GM12878 (cell line): ENCODE data around the gene MANEAL. TPM values are rescaled to one million over a fixed set of nuclear protein-coding genes. Genes with fewer than 3 reads are reported as not detected.

Experiments used
- ATAC-seq: fragments of 200-7000 bp; cut with Tn5 transposase; 3 replicates; pipeline ENCODE4 v1.9.1; 2020; ENCODE audit warnings: mild to moderate bottlenecking, moderate library complexity
- BruUV-seq: library from RNA; stranded (reverse); fragments of 400-500 nt; replicated peaks from 2 replicates; lab custom pipeline; 2021; lab: Mats Ljungman, UMichigan
- CTCF ChIA-PET: fragments of 300-600 bp; sonication (Branson Sonifier 250); formaldehyde crosslinking; extraction: SDS; loops from one replicate; lab custom pipeline; 2021; ENCODE audit warnings: inconsistent platforms; lab: Yijun Ruan, JAX
- POLR2A ChIA-PET: fragments of 350-600 bp; formaldehyde crosslinking; extraction: SDS; loops from one replicate; lab custom pipeline; 2021; ENCODE audit warnings: inconsistent platforms; lab: Charles Lee
- RAD21 ChIA-PET: fragments of 300-600 bp; sonication (Branson Sonifier 250); formaldehyde crosslinking; loops from one replicate; lab custom pipeline; 2023; ENCODE audit warnings: antibody characterized with exemption; ENCODE audit not compliant: unreplicated experiment; lab: Charles Lee
- SMC1A ChIA-PET: fragments of 300-600 bp; sonication (Branson Sonifier 250); formaldehyde crosslinking; loops from one replicate; lab custom pipeline; 2023; ENCODE audit not compliant: unreplicated experiment, uncharacterized antibody; lab: Charles Lee
- DNase-seq: peaks from one replicate; pipeline ENCODE4 v3.0.0-alpha.2; 2011; ENCODE audit warnings: low read depth, low spot score
- FAIRE-seq: peaks from 3 replicates; lab custom pipeline; 2011; peaks lifted over from hg19 to GRCh38; lab: Jason Lieb, UNC
- H2AFZ ChIP-seq: 2 replicates; pipeline ENCODE4 v1.6.0; 2011; ENCODE audit warnings: low read depth, low read length, control low read depth; ENCODE audit not compliant: control insufficient read depth
- H3K27ac ChIP-seq: 2 replicates; pipeline ENCODE4 v1.5.1; 2011; ENCODE audit warnings: control low read depth; ENCODE audit not compliant: control insufficient read depth, insufficient read depth
- H3K27me3 ChIP-seq, 2 experiments: replicated peaks in 1 of 2; 2 replicates each; pipeline versions ENCODE4 v1.6.0 to v1.6.1; 2011; ENCODE audit warnings: low read length in 1 of 2; ENCODE audit not compliant: control insufficient read depth in 2 of 2, insufficient read depth in 2 of 2
- H3K36me3 ChIP-seq, 2 experiments: 2 replicates each; pipeline ENCODE4 v1.5.1; 2011; ENCODE audit warnings: low read length in 1 of 2; ENCODE audit not compliant: control insufficient read depth in 2 of 2, insufficient read depth in 2 of 2
- H3K4me1 ChIP-seq: 2 replicates; pipeline ENCODE4 v1.6.1; 2011; ENCODE audit warnings: mild to moderate bottlenecking, low read length, moderate library complexity, mixed read lengths; ENCODE audit not compliant: control insufficient read depth, insufficient read depth
- H3K4me2 ChIP-seq: 2 replicates; pipeline ENCODE4 v1.6.0; 2011; ENCODE audit warnings: control low read depth; ENCODE audit not compliant: control insufficient read depth, insufficient read depth
- H3K4me3 ChIP-seq: fragments of 200-600 bp; sonication (generic); 2 replicates; pipeline ENCODE4 v1.5.1; 2016
- H3K79me2 ChIP-seq: 2 replicates; pipeline ENCODE4 v1.6.0; 2011; ENCODE audit warnings: low read length; ENCODE audit not compliant: control insufficient read depth, insufficient read depth
- H3K9ac ChIP-seq: 2 replicates; pipeline ENCODE4 v1.8.0; 2011; ENCODE audit warnings: low read length, control low read depth, mixed read lengths; ENCODE audit not compliant: control insufficient read depth, insufficient read depth
- H3K9me3 ChIP-seq: replicated peaks from 3 replicates; pipeline ENCODE4 v1.5.1; 2011; ENCODE audit warnings: mild to moderate bottlenecking, low read length; ENCODE audit not compliant: control insufficient read depth, insufficient read depth
- H4K20me1 ChIP-seq: 2 replicates; pipeline ENCODE4 v1.6.0; 2011; ENCODE audit not compliant: control insufficient read depth, insufficient read depth
- CEBPB ChIP-seq, 2 experiments: fragments of 150-350 bp in 1 of 2; IDR thresholded peaks; 2 replicates each; pipeline ENCODE4 v1.6.1; 2012 to 2014; ENCODE audit warnings: low read depth in 2 of 2, low read length in 2 of 2, borderline replicate concordance in 1 of 2, inconsistent platforms in 1 of 2
- EGR1 ChIP-seq, 2 experiments: IDR thresholded peaks; 1 replicate in 1 of 2; 2 replicates in 1 of 2; pipeline ENCODE4 v1.6.1; 2011 to 2012; ENCODE audit warnings: low read depth in 2 of 2, low read length in 2 of 2, borderline replicate concordance in 1 of 2, mild to moderate bottlenecking in 1 of 2, moderate library complexity in 1 of 2
- LARP7 ChIP-seq: fragments of 450-650 bp; IDR thresholded peaks from 2 replicates; pipeline ENCODE4 v1.6.1; 2017; ENCODE audit warnings: mild to moderate bottlenecking
- MXI1 ChIP-seq: fragments of 150-350 bp; IDR thresholded peaks from 2 replicates; pipeline ENCODE4 v1.6.1; 2011; ENCODE audit warnings: low read depth, mild to moderate bottlenecking, inconsistent platforms, low read length, improper control_type of control experiment
- NR2C1 ChIP-seq: fragments of 450-650 bp; IDR thresholded peaks from 2 replicates; pipeline ENCODE4 v1.6.1; 2017; ENCODE audit warnings: antibody characterized with exemption, mild to moderate bottlenecking, moderate library complexity
- NRF1 ChIP-seq: conservative IDR thresholded peaks from 2 replicates; pipeline ENCODE4 v1.6.1; 2011; ENCODE audit warnings: mild to moderate bottlenecking, low read depth, low read length, improper control_type of control experiment
- PAX5 ChIP-seq: IDR thresholded peaks from 2 replicates; pipeline ENCODE4 v1.6.1; 2011; ENCODE audit warnings: low read depth, low read length, borderline replicate concordance
- SP1 ChIP-seq: IDR thresholded peaks from one replicate; pipeline ENCODE4 v1.6.1; 2011; ENCODE audit warnings: low read depth, low read length
- SREBF1 ChIP-seq: IDR thresholded peaks from 2 replicates; pipeline ENCODE4 v1.6.1; 2012; ENCODE audit warnings: mild to moderate bottlenecking, low read length
- TCF12 ChIP-seq: IDR thresholded peaks from 2 replicates; pipeline ENCODE4 v1.6.1; 2011; ENCODE audit warnings: low read depth, mild to moderate bottlenecking, low read length
- ZNF207 ChIP-seq: fragments of 450-650 bp; IDR thresholded peaks from 2 replicates; pipeline ENCODE4 v1.6.1; 2014; ENCODE audit warnings: antibody characterized with exemption, mild to moderate bottlenecking, borderline replicate concordance
- ZZZ3 ChIP-seq: IDR thresholded peaks from 2 replicates; pipeline ENCODE4 v1.6.1; 2011; ENCODE audit warnings: low read depth; ENCODE audit not compliant: control insufficient read depth, insufficient read length
- WGBS: methylation state at CpG from one replicate; pipeline ENCODE4 v1.1.6; 2016; ENCODE audit warnings: low lambda C conversion rate; ENCODE audit not compliant: insufficient replicate concordance, insufficient coverage; ENCODE audit errors: missing lambda C conversion rate; 5-methylcytosine and 5-hydroxymethylcytosine counted together
- in situ Hi-C: fragments of 300-500 bp; cut with MboI; formaldehyde crosslinking; loops from 9 replicates; pipeline ENCODE4 v1.14.3; 2018; ENCODE audit warnings: mixed read lengths
- intact Hi-C: fragments of 100-400 bp; cut with micrococcal nuclease; formaldehyde crosslinking; loops from one replicate; pipeline ENCODE4 v1.14.2; 2022; ENCODE audit not compliant: unreplicated experiment
- polyA plus RNA-seq, 11 experiments: library from polyadenylated mRNA; depleted of rRNA in 4 of 11; unstranded in 6 of 11; stranded (reverse) in 5 of 11; fragments of >200 nt; fragmentation: Nextera tagmentation in 4 of 11; fragmentation: Illumina TruSeq in 1 of 11; extraction: Ambion mirVana in 4 of 11; extraction: Trizol in 1 of 11; gene quantifications; 1 replicate in 1 of 11; 2 replicates in 10 of 11; pipeline versions ENCODE4 v1.2.1 to v1.2.3, GENCODE V29; 2011 to 2016; ENCODE audit warnings: inconsistent platforms in 2 of 11, missing spikeins in 2 of 11, low read depth in 1 of 11
- total RNA-seq, 4 experiments: library from RNA; depleted of rRNA in 3 of 4; stranded (reverse); fragments of >200 nt in 3 of 4; fragmentation: Illumina TruSeq in 1 of 4; extraction: Trizol in 1 of 4; gene quantifications; 2 replicates each; pipeline versions ENCODE4 v1.2.1 to v1.2.3, GENCODE V29; 2013 to 2021
- TF ChIP-seq, protein P1 (sequence below): fragments of 450-650 bp; IDR thresholded peaks from 2 replicates; pipeline ENCODE4 v1.6.1; 2016; ENCODE audit warnings: mild to moderate bottlenecking

The MANEAL gene
- total and polyA plus RNA-seq, 10 of the 15 experiments (the other 5 are each of a cell fraction or from before 2014, with no cell fraction given), result 0.83 to 11.1 (median 5.7) TPM

DNA sequence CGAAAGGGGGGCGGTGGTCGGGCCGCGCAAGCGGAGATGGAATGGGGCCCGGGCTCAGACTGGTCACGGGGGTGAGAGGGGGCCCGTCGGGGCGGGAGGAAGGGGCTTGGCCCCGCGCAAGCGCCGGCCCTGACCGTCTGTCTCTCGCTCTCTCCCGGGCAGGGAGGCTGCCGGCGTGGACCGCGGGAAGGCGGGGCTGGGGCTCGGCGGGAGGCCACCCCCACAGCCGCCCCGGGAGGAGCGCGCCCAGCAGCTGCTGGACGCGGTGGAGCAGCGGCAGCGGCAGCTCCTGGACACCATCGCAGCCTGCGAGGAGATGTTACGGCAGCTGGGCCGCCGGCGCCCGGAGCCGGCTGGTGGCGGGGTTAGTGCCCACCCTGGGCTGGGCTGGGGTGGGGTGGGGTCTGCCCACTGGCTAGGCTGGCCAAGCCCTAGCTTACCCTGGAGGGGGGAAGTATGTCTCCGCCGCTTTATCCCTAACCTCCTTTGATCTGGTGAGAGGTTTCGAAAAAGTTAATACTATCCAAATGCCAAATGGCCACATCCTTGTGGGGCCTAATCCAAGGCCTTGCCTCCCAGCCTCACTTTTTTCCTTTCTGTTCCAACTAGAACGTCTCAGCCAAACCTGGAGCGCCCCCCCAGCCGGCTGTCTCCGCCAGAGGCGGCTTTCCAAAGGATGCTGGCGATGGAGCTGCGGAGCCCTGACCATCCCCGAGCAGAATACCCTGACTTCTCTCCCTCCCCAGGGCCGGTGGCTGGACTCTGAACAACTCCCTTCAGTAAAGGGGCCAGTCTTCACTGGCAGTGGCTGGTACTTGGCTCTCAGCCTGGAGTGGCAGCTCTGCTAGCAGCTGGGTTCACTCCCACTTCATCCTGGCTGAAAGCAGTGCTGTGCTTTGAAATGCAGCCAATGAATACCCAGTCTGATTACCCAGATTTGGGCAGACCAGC, 15.0 kb downstream of the MANEAL start:
- TSS peak; percentile 78 for BruUV-seq
- H4K20me1 ChIP-seq, result no peaks in the 10 kb centered on the region
- DNase-seq, result no peak

More for the DNA sequence above, 15.0 kb downstream of the MANEAL start:
- RAD21 ChIA-PET, result interaction anchor here (0.6 to 2.2 kb wide), 8 partner anchors 12 to 365 kb away, joined by 3 to 19 read pairs (median 4); partner anchors contain the start of gene MTF1
- peaks cover 28% of the 10 kb centered on the region for H3K79me2 ChIP-seq
- H3K4me3 ChIP-seq, result peak overlapping the region; percentile 91
- intact Hi-C loops (loop anchor here (1.0 kb wide), 1 partner anchor 116 kb away; the partner anchor contains the start of gene CDCA8), in situ Hi-C loops (no loop called here)
- no peak for FAIRE-seq
- H3K36me3 ChIP-seq, result peaks cover 14 to 21% of the 10 kb centered on the region in 2 experiments
- TF ChIP-seq SREBF1, result no peak
- TF ChIP-seq SP1, result no peak
- TF ChIP-seq EGR1 (IDR thresholded peaks at IDR 0.05; ENCODE audit: borderline replicate concordance in 1 of 2, low read depth in 2 of 2, low read length in 2 of 2), result peak in 1 of 2 experiments; percentile 1; a peak in 1 of 3 replicates
- no peak for TF ChIP-seq NR2C1
- TF ChIP-seq ZZZ3, result no peak
- no peak for TF ChIP-seq TCF12
- no peak for TF ChIP-seq NRF1
- TF ChIP-seq MXI1, result no peak
- TF ChIP-seq, protein P1, sequence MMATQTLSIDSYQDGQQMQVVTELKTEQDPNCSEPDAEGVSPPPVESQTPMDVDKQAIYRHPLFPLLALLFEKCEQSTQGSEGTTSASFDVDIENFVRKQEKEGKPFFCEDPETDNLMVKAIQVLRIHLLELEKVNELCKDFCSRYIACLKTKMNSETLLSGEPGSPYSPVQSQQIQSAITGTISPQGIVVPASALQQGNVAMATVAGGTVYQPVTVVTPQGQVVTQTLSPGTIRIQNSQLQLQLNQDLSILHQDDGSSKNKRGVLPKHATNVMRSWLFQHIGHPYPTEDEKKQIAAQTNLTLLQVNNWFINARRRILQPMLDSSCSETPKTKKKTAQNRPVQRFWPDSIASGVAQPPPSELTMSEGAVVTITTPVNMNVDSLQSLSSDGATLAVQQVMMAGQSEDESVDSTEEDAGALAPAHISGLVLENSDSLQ, result peak; percentile 67; the same call in 1 of the 2 replicates
- 0 out of 2 replicates have a peak, but pooled peaks have one; percentile 8 for TF ChIP-seq PAX5
- 0 out of 2 replicates have a peak, but pooled peaks have one; percentile 11 for TF ChIP-seq LARP7
- TF ChIP-seq ZNF207, result no peak
- TF ChIP-seq CEBPB (IDR thresholded peaks at IDR 0.05; ENCODE audit: borderline replicate concordance in 1 of 2, low read depth in 2 of 2, low read length in 2 of 2), result no peak
- peak; percentile 82 for ATAC-seq
- peak overlapping the region; percentile 79 for H3K9ac ChIP-seq
- H3K9me3 ChIP-seq, result no peaks in the 10 kb centered on the region
- peak overlapping the region; percentile 72 for H2AFZ ChIP-seq
- H3K27me3 ChIP-seq, result no peaks in the 10 kb centered on the region
- peak overlapping the region; percentile 67 for H3K27ac ChIP-seq
- SMC1A ChIA-PET, result interaction anchor here (0.7 to 2.5 kb wide), 6 partner anchors 9 to 297 kb away, joined by 3 to 9 read pairs (median 4); partner anchors contain the start of gene MTF1
- H3K4me2 ChIP-seq, result peak overlapping the region; percentile 81
- peaks cover 11% of the 10 kb centered on the region for H3K4me1 ChIP-seq
- POLR2A ChIA-PET, result interaction anchor here (0.6 to 2.2 kb wide), 9 partner anchors 10 to 1955 kb away, joined by 3 to 17 read pairs (median 3); partner anchors contain the start of genes CDCA8 and MTF1
- CTCF ChIA-PET, result interaction anchor here (0.8 to 2.9 kb wide), 5 partner anchors 39 to 117 kb away, joined by 3 to 17 read pairs (median 3); partner anchors contain the start of gene MTF1
- WGBS, result 12% methylated on average over 31 of the region's 54 CpGs
